ENCODE results near the gene SLC30A2. TPM values are rescaled to one million over a fixed set of nuclear protein-coding genes. Genes with fewer than 3 reads are reported as not detected.

Gene SLC30A2
- total and polyA plus RNA-seq, 9 of the 15 experiments (the other 6 are each of a cell fraction or from before 2014, with no cell fraction given), result 0.01 to 0.18 (median 0.06) TPM; not detected in 3

GRCh38 chr1:26049531-26050247 is 3.8 kb upstream of the SLC30A2 start (continued):
- TF ChIP-seq ZNF592 (IDR thresholded peaks at IDR 0.05) (peak; percentile 97), MAFG (tag; conservative IDR thresholded peaks at IDR 0.05) (no peak), DMBX1 (CRISPR knock-in tag; IDR thresholded peaks at IDR 0.05; ENCODE audit: borderline replicate concordance) (peak; percentile 94), ILF3 (IDR thresholded peaks at IDR 0.05; ENCODE audit: borderline replicate concordance) (no peak), GATAD2A (IDR thresholded peaks at IDR 0.05) (no peak), NR2C2 (CRISPR knock-in tag; IDR thresholded peaks at IDR 0.05) (no peak), NR2C2 (tag; IDR thresholded peaks at IDR 0.05) (peak; percentile 73), SFPQ (IDR thresholded peaks at IDR 0.05; ENCODE audit: low read depth, low read length) (no peak), NCOA2 (IDR thresholded peaks at IDR 0.05; ENCODE audit: partially characterized antibody in 2 of 2) (no peak), ZFP36 (IDR thresholded peaks at IDR 0.05; ENCODE audit: low read depth, low read length, partially characterized antibody) (no peak), UBTF (IDR thresholded peaks at IDR 0.05; ENCODE audit: borderline replicate concordance in 1 of 2, low read depth in 2 of 2, low read length in 2 of 2) (no peak), RNF2 (IDR thresholded peaks at IDR 0.05) (no peak), MTA2 (IDR thresholded peaks at IDR 0.05; ENCODE audit: low read depth) (no peak), USF1 (CRISPR knock-in tag; IDR thresholded peaks at IDR 0.05) (peak; percentile 90), ZNF644 (tag; IDR thresholded peaks at IDR 0.05; ENCODE audit: low read depth) (peak; percentile 96), CREB3 (tag; conservative IDR thresholded peaks at IDR 0.05; ENCODE audit: low read depth) (peak; percentile 97), MECOM (CRISPR knock-in tag; IDR thresholded peaks at IDR 0.05) (peak; percentile 77), KHSRP (IDR thresholded peaks at IDR 0.05) (no peak)
